NOMO-1 (cell line): Measurements from ENCODE around the gene ZIC1.

ENCODE experiments used
- DNase-seq, 2 experiments: peaks; one replicate each; lab custom pipeline; 2025; ENCODE audit not compliant: unreplicated experiment in 2 of 2; lab: John Stamatoyannopoulos, UW

Gene ZIC1

DNA sequence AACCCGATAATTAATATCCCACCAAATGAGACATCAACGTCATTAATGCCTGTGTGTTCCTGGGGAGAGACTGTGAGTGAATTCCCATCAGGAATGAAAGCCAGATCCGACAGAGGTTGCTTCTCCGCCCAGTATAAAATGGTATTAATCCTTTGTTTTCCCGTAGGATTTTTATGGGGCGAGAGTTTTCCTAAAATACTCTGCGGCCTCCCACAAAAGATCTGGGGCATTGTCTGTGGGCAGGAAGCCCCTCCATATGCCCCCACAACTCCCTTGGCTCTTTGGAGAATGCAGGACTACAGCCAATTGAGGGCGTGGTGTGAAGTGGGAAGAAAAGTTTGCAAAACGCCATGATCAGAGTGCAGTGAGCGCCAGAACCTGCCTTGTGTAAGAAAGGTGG, 29.5 kb upstream of the ZIC1 start:
- no peak for DNase-seq

DNA sequence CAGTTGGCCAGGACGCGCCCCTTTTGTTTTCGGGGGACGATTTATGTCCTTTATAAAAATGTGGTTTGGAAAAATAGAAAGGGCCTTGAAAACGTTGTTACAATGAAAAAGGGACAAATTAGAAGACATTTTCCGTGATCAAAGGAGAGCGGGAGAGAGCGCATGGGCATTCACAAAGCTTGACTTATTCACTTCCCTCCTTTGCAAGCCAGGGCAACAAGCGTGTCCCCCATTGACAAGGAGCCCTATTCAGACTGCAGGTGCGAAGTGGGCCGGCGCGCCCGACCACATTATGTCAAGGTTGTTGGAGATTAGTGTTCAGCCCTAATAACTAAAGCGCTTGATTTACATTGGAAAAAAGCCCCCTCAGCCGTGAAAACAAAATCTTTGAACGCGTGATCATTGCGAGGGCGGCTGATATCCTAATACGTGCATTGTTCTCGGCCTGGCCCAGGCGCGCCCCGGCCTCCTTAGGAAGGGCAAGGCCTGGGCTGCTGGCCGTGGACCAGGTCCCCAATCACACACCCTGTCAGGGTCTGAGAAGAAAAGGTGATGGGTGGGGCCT, 28.7 kb upstream of the ZIC1 start:
- DNase-seq, result no peak

- no peak for DNase-seq
Measured at GRCh38 chr3:147380977-147381376, 28.2 kb upstream of the ZIC1 start.

DNA sequence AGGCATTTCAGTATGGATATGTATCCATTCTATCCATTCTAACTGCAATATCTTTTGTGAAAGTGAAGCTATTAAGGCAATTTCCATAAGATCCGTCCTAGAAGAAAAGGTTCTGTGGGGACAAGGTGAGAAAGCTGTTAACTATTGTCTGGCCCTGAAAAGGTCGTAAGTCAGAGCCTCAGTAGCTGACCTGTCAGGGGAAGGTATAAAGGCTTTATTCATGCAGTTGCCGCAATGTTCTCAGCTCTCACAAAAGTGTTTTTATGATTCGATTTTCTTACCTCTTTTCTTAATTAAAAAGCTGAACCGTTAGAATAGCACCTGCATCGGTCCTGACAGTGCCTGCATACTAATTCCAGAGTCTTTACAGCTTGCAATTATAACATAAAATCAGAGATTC, 27.6 kb upstream of the ZIC1 start:
- no peak for DNase-seq

DNA sequence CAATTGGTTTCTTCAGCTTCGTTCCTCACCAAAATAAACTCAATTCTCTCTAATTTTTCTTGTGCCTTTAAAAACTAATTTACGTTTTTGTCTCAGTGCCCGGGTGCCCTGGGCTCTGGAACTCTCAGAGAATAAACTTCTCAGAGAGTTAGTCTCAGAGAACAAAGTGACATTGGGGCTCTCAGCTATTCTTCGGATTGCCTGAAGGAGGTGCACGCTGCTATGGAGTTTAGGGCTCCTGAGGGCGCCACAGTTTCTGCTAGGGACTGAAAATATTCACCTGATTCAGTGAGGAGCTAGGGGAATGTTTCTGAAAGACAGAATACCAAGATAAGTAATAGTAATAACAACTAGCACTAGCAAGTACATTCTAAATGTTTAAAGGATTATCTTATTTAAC, 25.5 kb upstream of the ZIC1 start:
- peak; percentile 38 to 41 for DNase-seq

GRCh38 chr3:147384210-147385058, 24.7 kb upstream of the ZIC1 start:
- no peak for DNase-seq

- DNase-seq, result no peak
Measured at GRCh38 chr3:147385059-147386012, 23.8 kb upstream of the ZIC1 start.

DNA sequence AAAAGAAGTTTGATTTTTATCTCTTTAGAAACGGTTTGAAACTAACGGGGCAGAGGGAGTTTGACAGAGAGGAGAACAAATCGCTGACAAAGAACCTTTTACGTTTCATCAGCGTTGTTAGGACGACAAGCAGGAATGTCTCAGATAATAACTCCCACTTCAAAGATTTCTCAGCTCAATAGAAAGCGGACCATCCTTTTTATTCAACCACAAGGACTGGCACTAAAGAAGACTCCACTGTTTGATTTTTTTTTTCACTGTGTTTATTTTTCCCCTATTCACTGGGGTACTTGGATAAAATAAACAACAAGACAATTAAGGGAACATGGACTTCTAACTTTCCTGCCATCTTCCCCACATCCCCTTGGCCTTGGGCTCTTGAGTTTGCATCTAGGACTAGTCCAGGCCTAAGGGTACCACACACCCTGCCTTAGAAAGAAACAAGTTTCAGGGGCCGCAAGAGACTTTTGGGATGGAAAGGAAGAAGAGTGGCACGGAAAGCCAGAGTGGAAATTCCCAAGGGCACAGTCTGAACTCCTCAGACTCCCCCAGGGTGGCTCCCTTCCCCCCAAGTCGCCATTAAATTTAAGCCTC, 21.8 kb upstream of the ZIC1 start:
- no peak for DNase-seq

DNA sequence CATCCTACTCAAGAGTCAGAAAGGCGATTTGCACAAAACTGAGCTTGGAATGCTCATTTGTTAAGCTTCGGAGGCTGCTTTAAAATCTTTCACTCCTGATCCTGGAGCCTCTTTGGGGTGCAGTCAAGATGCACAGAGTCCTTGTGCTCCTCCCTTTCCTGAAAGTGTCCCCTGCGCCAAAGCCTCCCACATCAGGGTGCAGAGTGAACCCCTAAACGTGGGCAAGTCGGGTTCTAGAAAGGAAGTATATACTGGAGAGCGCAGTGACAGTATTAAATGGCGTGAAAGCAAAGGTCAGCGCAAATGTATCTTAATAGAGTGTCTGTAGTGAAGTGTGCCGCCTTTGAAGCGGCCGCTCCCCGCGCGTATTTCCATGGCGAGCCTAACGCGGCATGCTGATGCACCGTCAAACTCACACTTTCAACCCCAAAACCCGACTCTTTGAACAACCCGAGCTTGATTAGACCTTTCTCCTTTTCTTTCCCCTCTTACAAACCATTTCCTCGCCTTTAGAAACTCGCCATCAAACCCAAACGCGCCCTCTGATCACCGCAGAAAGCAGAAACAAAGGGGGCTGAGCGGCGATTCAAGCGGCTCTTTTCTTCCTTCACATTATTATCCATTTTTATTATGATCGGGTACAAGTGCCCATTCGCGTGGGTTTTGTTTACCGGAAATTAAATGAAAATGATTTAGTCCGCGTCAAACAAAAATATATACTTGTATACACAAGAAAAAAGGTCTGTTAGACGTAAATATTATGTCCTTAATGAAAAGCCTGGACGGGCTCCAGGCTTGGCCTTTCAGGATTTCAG, 21.1 kb upstream of the ZIC1 start:
- no peak for DNase-seq

GRCh38 chr3:147388700-147389580, 20.2 kb upstream of the ZIC1 start:
- no peak for DNase-seq

- no peak for DNase-seq
Measured at GRCh38 chr3:147389717-147390116, 19.4 kb upstream of the ZIC1 start.

GRCh38 chr3:147390589-147391569, 18.3 kb upstream of the ZIC1 start:
- no peak for DNase-seq

DNA sequence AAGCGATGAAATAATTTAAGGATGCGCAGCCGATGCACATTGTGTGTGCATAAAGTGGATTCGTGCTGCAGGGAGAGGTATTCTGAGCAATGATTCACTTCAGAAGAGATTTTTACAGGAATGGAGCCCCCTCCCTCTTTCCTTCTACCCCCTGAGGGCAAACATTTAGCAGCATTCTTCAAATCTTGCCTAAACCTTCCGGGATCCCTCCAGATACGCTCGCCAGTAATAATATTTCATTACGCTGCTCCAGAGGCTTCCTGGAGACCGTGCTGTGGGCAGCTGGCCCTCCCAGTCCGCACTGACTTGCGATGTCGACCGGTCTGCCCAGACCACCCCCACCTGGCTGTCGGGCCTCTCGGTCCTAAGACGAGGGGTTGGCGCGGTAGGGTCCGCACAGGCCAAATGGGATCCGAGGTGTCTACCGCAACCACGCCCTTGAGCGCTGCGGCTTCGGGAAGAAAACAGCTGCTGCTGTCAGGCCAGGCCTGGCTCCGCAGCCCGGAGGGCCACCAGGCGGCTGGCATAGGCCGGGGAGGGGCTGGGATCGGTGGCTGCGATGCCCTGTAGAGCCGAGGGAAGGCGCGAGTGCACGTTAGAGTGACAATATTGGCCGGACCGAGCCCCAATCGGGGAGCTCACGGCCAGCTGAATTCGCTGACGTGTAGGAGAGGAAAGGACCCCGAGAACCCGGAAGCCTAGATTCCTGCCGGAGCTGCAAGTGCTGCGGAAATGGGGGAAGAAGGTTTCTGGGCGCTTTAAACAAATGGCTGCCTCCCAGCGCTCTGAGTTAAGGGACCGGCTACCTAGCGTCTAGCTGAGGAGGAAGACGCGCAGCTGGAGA, 17.2 kb upstream of the ZIC1 start:
- no peak for DNase-seq

DNA sequence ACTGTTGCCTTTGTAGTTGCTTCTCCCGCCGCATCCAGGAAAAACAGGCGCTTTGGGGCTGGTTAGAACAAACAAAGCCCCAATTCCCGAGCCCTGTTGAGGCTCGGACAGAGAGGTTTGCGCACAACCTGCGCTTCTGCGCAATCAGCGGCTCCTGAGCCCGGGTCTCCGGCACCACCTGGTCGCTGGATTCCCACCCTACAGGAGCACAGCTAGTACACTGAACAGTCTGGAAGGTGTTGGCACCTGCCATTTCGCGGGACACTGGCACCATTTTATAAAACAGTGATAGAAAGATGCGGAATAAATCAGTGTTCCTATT, 16.6 kb upstream of the ZIC1 start:
- no peak for DNase-seq

GRCh38 chr3:147393261-147393942, 15.8 kb upstream of the ZIC1 start:
- no peak for DNase-seq

- no peak for DNase-seq
Measured at GRCh38 chr3:147393943-147394883, 15.0 kb upstream of the ZIC1 start.
